K562 (cell line): Measurements from ENCODE around the gene MOB4. TPM values are rescaled to one million over a fixed set of nuclear protein-coding genes. Genes with fewer than 3 reads are reported as not detected.

ENCODE experiments used
- ATAC-seq: fragments of 200-7000 bp; cut with Tn5 transposase; 3 replicates; pipeline ENCODE4 v1.9.1; 2020; ENCODE audit warnings: moderate library complexity
- BruUV-seq: library from RNA; stranded (reverse); fragments of 400-500 nt; replicated peaks from 2 replicates; lab custom pipeline; 2021; lab: Mats Ljungman, UMichigan
- CTCF ChIA-PET: fragments of 300-600 bp; formaldehyde crosslinking; extraction: SDS; loops from one replicate; lab custom pipeline; 2021; ENCODE audit warnings: low intra/inter-chr PET ratio; lab: Yijun Ruan, JAX
- POLR2A ChIA-PET: fragments of 300-600, 350-650 bp; sonication (Branson Sonifier 250); formaldehyde crosslinking; extraction: SDS; loops from one replicate; lab custom pipeline; 2021; ENCODE audit warnings: antibody characterized with exemption, inconsistent platforms; lab: Yijun Ruan, JAX
- DNase-seq, 4 experiments: peaks; one replicate each; pipeline versions ENCODE4 v3.0.0 to v3.0.0-alpha.2; 2011 to 2018; ENCODE audit warnings: low spot score in 3 of 4, mixed read lengths in 3 of 4; ENCODE audit errors: extremely low read depth in 1 of 4
- FAIRE-seq: peaks from 2 replicates; lab custom pipeline; 2011; peaks lifted over from hg19 to GRCh38; lab: Jason Lieb, UNC
- H2AFZ ChIP-seq: 2 replicates; pipeline ENCODE4 v1.6.0; 2011; ENCODE audit warnings: low read depth, low read length, control low read depth, inconsistent platforms
- H3K27ac ChIP-seq: fragments of 200-600 bp; 3 replicates; pipeline ENCODE4 v1.8.0; 2011; ENCODE audit warnings: low read depth, mild to moderate bottlenecking, control low read depth, inconsistent platforms, low read length, moderate library complexity, mixed read lengths; ENCODE audit errors: extremely low read depth
- H3K27me3 ChIP-seq, 2 experiments: fragments of 300-600 bp in 1 of 2; 2 replicates in 1 of 2; 3 replicates in 1 of 2; pipeline versions ENCODE4 v1.6.0 to v1.8.0; 2011; ENCODE audit warnings: inconsistent platforms in 2 of 2, low read length in 2 of 2, mild to moderate bottlenecking in 1 of 2, mixed read lengths in 1 of 2, moderate library complexity in 1 of 2; ENCODE audit not compliant: control insufficient read depth in 2 of 2, insufficient read depth in 2 of 2
- H3K36me3 ChIP-seq: fragments of 300-600 bp; 3 replicates; pipeline ENCODE4 v1.8.0; 2011; ENCODE audit warnings: mild to moderate bottlenecking, low read length, inconsistent platforms; ENCODE audit not compliant: control insufficient read depth, insufficient read depth
- H3K4me1 ChIP-seq, 2 experiments: fragments of 200-600 bp in 1 of 2; replicated peaks in 1 of 2; 2 replicates in 1 of 2; 3 replicates in 1 of 2; pipeline versions ENCODE4 v1.5.1 to v1.8.0; 2011; ENCODE audit warnings: inconsistent platforms in 2 of 2, low read length in 2 of 2, mild to moderate bottlenecking in 1 of 2, mixed read lengths in 1 of 2, moderate library complexity in 1 of 2; ENCODE audit not compliant: control insufficient read depth in 2 of 2, insufficient read depth in 2 of 2
- H3K4me2 ChIP-seq: 2 replicates; pipeline ENCODE4 v1.6.1; 2011; ENCODE audit warnings: low read length, control low read depth, inconsistent platforms, mixed read lengths; ENCODE audit not compliant: insufficient read depth
- H3K4me3 ChIP-seq: fragments of 200-600 bp; sonication (generic), shearing (Covaris generic); 2 replicates; pipeline ENCODE4 v1.5.1; 2016; ENCODE audit warnings: control low read depth, inconsistent platforms
- H3K79me2 ChIP-seq: fragments of 200-600 bp; 3 replicates; pipeline ENCODE4 v1.8.0; 2011; ENCODE audit warnings: low read length, inconsistent platforms; ENCODE audit not compliant: control insufficient read depth, insufficient read depth
- H3K9ac ChIP-seq, 2 experiments: 2 replicates each; pipeline versions ENCODE4 v1.6.0 to v1.6.1; 2011; ENCODE audit warnings: low read depth in 2 of 2, low read length in 2 of 2, control low read depth in 1 of 2, inconsistent platforms in 1 of 2, mild to moderate bottlenecking in 1 of 2, mixed read lengths in 1 of 2; ENCODE audit not compliant: insufficient read depth in 1 of 2
- H3K9me1 ChIP-seq: one replicate; pipeline ENCODE4 v1.6.0; 2011; ENCODE audit warnings: inconsistent platforms, mild to moderate bottlenecking, low read length, moderate library complexity; ENCODE audit not compliant: control insufficient read depth, insufficient read depth
- H3K9me3 ChIP-seq: replicated peaks from 2 replicates; pipeline ENCODE4 v1.5.1; 2011; ENCODE audit warnings: low read depth, low read length, inconsistent platforms; ENCODE audit not compliant: control insufficient read depth, insufficient read depth
- H4K20me1 ChIP-seq: replicated peaks from 2 replicates; pipeline ENCODE4 v1.6.1; 2011; ENCODE audit warnings: low read length, inconsistent platforms, mixed read lengths; ENCODE audit not compliant: control insufficient read depth, insufficient read depth
- HDAC3 ChIP-seq: fragments of 450-650 bp; IDR thresholded peaks from 2 replicates; pipeline ENCODE4 v1.6.1; 2018; ENCODE audit warnings: borderline replicate concordance, mild to moderate bottlenecking, moderate library complexity; ENCODE audit not compliant: partially characterized antibody
- HDGF ChIP-seq: fragments of 450-650 bp; IDR thresholded peaks from 2 replicates; pipeline ENCODE4 v1.6.1; 2016
- ZFX ChIP-seq: sonication (generic); formaldehyde crosslinking; IDR thresholded peaks from 2 replicates; pipeline ENCODE4 v1.8.0; 2022; ENCODE audit warnings: mild to moderate bottlenecking, missing genetic modification reagents, moderate library complexity
- ZNF134 ChIP-seq: fragments of 250-450 bp; sonication (Bioruptor Pico); conservative IDR thresholded peaks from 2 replicates; pipeline ENCODE4 v1.4.0; 2020
- ZNF41 ChIP-seq: fragments of 250-450 bp; sonication (Bioruptor Pico); conservative IDR thresholded peaks from 2 replicates; pipeline ENCODE4 v1.4.0; 2020; ENCODE audit warnings: mild to moderate bottlenecking
- WGBS: fragments of 100-300 bp; shearing (Covaris generic); methylation state at CpG from one replicate; pipeline ENCODE4 v1.1.6; 2016; ENCODE audit warnings: low coverage, mixed read lengths; ENCODE audit not compliant: insufficient coverage; ENCODE audit errors: missing lambda C conversion rate; 5-methylcytosine and 5-hydroxymethylcytosine counted together
- in situ Hi-C: fragments of 300-500 bp; cut with MboI; formaldehyde crosslinking; loops from 4 replicates; pipeline ENCODE4 v1.15.0; 2018; ENCODE audit warnings: inconsistent platforms, mixed read lengths
- intact Hi-C: fragments of 100-400 bp; cut with micrococcal nuclease; formaldehyde crosslinking; loops from 2 replicates; pipeline ENCODE4 v1.14.2; 2022
- polyA plus RNA-seq, 8 experiments: library from polyadenylated mRNA; depleted of rRNA in 4 of 8; stranded (reverse) in 5 of 8; unstranded in 3 of 8; fragments of >200 nt; fragmentation: Nextera tagmentation in 2 of 8; fragmentation: Illumina TruSeq in 1 of 8; extraction: Ambion mirVana in 2 of 8; extraction: Trizol in 1 of 8; gene quantifications; 2 replicates each; pipeline versions ENCODE4 v1.2.1 to v1.2.3, GENCODE V29; 2011 to 2014; ENCODE audit warnings: inconsistent platforms in 1 of 8, missing spikeins in 1 of 8
- total RNA-seq, 7 experiments: library from RNA; depleted of rRNA in 6 of 7; stranded (reverse); fragments of >200 nt in 6 of 7; fragmentation: Illumina TruSeq in 2 of 7; extraction: Trizol in 2 of 7; gene quantifications; 2 replicates each; pipeline versions ENCODE4 v1.2.1 to v1.2.3, GENCODE V29; 2011 to 2021; ENCODE audit warnings: low replicate concordance in 1 of 7
- TF ChIP-seq, protein P1 (sequence below): fragments of 250-450 bp; sonication (Bioruptor Pico); IDR thresholded peaks from 2 replicates; pipeline ENCODE4 v1.5.0; 2020; ENCODE audit warnings: mild to moderate bottlenecking, borderline replicate concordance

MOB4 gene
- total and polyA plus RNA-seq, 9 of the 15 experiments (the other 6 are each of a cell fraction or from before 2014, with no cell fraction given) = 13.5 to 30.8 (median 22.2) TPM

DNA sequence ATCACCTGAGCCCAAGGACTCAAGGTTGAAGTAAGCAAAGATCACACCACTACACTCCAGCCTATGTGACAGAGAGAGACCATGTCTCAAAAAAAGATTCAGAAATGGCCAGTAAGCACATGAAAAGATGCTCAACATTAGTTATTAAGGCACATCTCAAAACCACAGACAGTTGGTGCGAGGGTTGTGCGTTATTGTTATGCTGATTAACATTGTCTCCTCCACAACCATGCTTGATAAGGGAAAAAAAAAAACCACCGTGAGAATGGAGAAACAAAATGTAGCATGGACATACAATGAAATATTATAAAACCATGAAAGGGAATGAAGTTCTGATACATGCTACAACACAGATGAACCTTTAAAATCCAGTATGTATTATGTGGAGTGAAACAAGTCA, 27.3 kb downstream of the MOB4 start:
- Histone ChIP-seq H3K79me2 (no peaks in the 10 kb centered on the region; the same call in 2 of the 3 replicates), H2AFZ (no peak overlapping the region), H3K27ac (no peak overlapping the region), H4K20me1 (no peaks in the 10 kb centered on the region), H3K36me3 (peaks cover 45% of the 10 kb centered on the region; the same call in 2 of the 3 replicates), H3K4me2 (no peak overlapping the region), H3K27me3 (no peaks in the 10 kb centered on the region), H3K4me1 (no peaks in the 10 kb centered on the region), H3K4me3 (no peak overlapping the region), H3K9me3 (no peaks in the 10 kb centered on the region), H3K9me1 (no peaks in the 10 kb centered on the region), H3K9ac (no peak overlapping the region)
- POLR2A ChIA-PET = interaction anchor here (1.5 kb wide), 1 partner anchor 27 kb away, joined by 3 read pairs; the partner anchor contains the start of gene MOB4
- CTCF ChIA-PET = no interaction called here
- WGBS = 80% methylated on average over 2 of the region's 3 CpGs
- no TSS peak for BruUV-seq
- intact Hi-C loops (no loop called here), in situ Hi-C loops (no loop called here)
- ATAC-seq (no peak), FAIRE-seq (no peak), DNase-seq (no peak)
- no peak for TF ChIP-seq HDAC3
- TF ChIP-seq ZNF134 (CRISPR knock-in tag) = no peak
- no peak for TF ChIP-seq HDGF
- TF ChIP-seq, protein P1, sequence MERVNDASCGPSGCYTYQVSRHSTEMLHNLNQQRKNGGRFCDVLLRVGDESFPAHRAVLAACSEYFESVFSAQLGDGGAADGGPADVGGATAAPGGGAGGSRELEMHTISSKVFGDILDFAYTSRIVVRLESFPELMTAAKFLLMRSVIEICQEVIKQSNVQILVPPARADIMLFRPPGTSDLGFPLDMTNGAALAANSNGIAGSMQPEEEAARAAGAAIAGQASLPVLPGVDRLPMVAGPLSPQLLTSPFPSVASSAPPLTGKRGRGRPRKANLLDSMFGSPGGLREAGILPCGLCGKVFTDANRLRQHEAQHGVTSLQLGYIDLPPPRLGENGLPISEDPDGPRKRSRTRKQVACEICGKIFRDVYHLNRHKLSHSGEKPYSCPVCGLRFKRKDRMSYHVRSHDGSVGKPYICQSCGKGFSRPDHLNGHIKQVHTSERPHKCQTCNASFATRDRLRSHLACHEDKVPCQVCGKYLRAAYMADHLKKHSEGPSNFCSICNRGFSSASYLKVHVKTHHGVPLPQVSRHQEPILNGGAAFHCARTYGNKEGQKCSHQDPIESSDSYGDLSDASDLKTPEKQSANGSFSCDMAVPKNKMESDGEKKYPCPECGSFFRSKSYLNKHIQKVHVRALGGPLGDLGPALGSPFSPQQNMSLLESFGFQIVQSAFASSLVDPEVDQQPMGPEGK (CRISPR knock-in tag) = no peak
- no peak for TF ChIP-seq ZNF41 (CRISPR knock-in tag)
- TF ChIP-seq ZFX = no peak
